ENCODE results near the gene EPYC. TPM values are rescaled to one million over a fixed set of nuclear protein-coding genes. Genes with fewer than 3 reads are reported as not detected.
A peak's percentile ranks its signal among the peaks of the same experiment; 100 is the strongest.

EPYC gene
- total and polyA plus RNA-seq, 4 donors = 0.05 to 0.31 TPM; not detected in 2

GRCh38 chr12:90916516-90916915 lies 88.3 kb downstream of the EPYC start:
- no peaks in the 10 kb centered on the region for H3K36me3 ChIP-seq (ENCODE audit: control insufficient read depth in 4 of 4, insufficient read depth in 4 of 4, low read length in 4 of 4)
- peaks cover 0 to 32% (median 3%) of the 10 kb centered on the region in 5 donors for H3K4me1 ChIP-seq (ENCODE audit: control insufficient read depth in 5 of 5, insufficient read depth in 5 of 5, low read length in 5 of 5)
- no peak for TF ChIP-seq CTCF (IDR thresholded peaks at IDR 0.05; ENCODE audit: control extremely low read depth, extremely low read depth)
- peak in 2 of 3 donors; percentile 80 to 83 for DNase-seq
- H3K27ac ChIP-seq (ENCODE audit: low read depth in 1 of 2, low read length in 1 of 2) = no peak overlapping the region
- no peak overlapping the region for H3K4me3 ChIP-seq
- no peak overlapping the region for H3K9ac ChIP-seq (ENCODE audit: insufficient read depth in 1 of 2, low read length in 2 of 2)
- no peaks in the 10 kb centered on the region for H3K27me3 ChIP-seq (ENCODE audit: control insufficient read depth in 3 of 3, insufficient read depth in 3 of 3, low read length in 2 of 3)
- ATAC-seq (ENCODE audit: insufficient read depth, low FRiP score) = no peak
- H3K9me3 ChIP-seq (ENCODE audit: control insufficient read depth in 4 of 4, insufficient read depth in 3 of 4, low read length in 3 of 4) = no peaks in the 10 kb centered on the region

GRCh38 chr12:90915353-90915752 lies 89.4 kb downstream of the EPYC start:
- no peak for DNase-seq

More at GRCh38 chr12:90915353-90915752, 89.4 kb downstream of the EPYC start:
- TF ChIP-seq CTCF (IDR thresholded peaks at IDR 0.05; ENCODE audit: control extremely low read depth, extremely low read depth) = no peak
- Histone ChIP-seq H3K27ac (ENCODE audit: low read depth in 1 of 2, low read length in 1 of 2) (no peak overlapping the region), H3K9ac (ENCODE audit: insufficient read depth in 1 of 2, low read length in 2 of 2) (no peak overlapping the region), H3K27me3 (ENCODE audit: control insufficient read depth in 3 of 3, insufficient read depth in 3 of 3, low read length in 2 of 3) (no peaks in the 10 kb centered on the region), H3K4me3 (no peak overlapping the region), H3K4me1 (ENCODE audit: control insufficient read depth in 5 of 5, insufficient read depth in 5 of 5, low read length in 5 of 5) (peaks cover 0 to 29% (median 3%) of the 10 kb centered on the region in 5 donors), H3K9me3 (ENCODE audit: control insufficient read depth in 4 of 4, insufficient read depth in 3 of 4, low read length in 3 of 4) (no peaks in the 10 kb centered on the region), H3K36me3 (ENCODE audit: control insufficient read depth in 4 of 4, insufficient read depth in 4 of 4, low read length in 4 of 4) (no peaks in the 10 kb centered on the region)
- ATAC-seq (ENCODE audit: insufficient read depth, low FRiP score) = no peak
- WGBS, 2 donors = 82 to 89% methylated on average over 2 of the region's 2 CpGs

Other genes with a start within 250 kb of the EPYC start
- not detected for gene CCER1, start 49.8 kb downstream of the EPYC start, total RNA-seq
- gene CCER1, start 49.8 kb downstream of the EPYC start, polyA plus RNA-seq = not detected
- under 1 TPM in 1 of 2 donors, not detected in 1; 0.26 TPM for gene KERA, start 53.1 kb upstream of the EPYC start, total RNA-seq
- gene KERA, start 53.1 kb upstream of the EPYC start, polyA plus RNA-seq = not detected
- 100 to 1,000 TPM; 278 to 593 TPM for gene LUM, start 106.5 kb upstream of the EPYC start, total RNA-seq
- gene LUM, start 106.5 kb upstream of the EPYC start, polyA plus RNA-seq = 100 to 1,000 TPM in 1 of 2 donors, 10 to 100 TPM in 1; 74.5 to 158 TPM
- 1,000 to 10,000 TPM in 1 of 2 donors, 100 to 1,000 TPM in 1; 590 to 1,047 TPM for gene DCN, start 177.8 kb upstream of the EPYC start, total RNA-seq
- 100 to 1,000 TPM; 178 to 429 TPM for gene DCN, start 177.8 kb upstream of the EPYC start, polyA plus RNA-seq